SH-SY5Y (cell line): ENCODE data around the gene BAIAP3.

ENCODE experiments used
- GATA2 ChIP-seq: IDR thresholded peaks from 2 replicates; pipeline ENCODE4 v1.6.1; 2011; ENCODE audit warnings: mild to moderate bottlenecking, low read depth, low read length
- GATA3 ChIP-seq: IDR thresholded peaks from 2 replicates; pipeline ENCODE4 v1.6.1; 2011; ENCODE audit warnings: low read depth, mild to moderate bottlenecking, low read length, moderate library complexity

DNA sequence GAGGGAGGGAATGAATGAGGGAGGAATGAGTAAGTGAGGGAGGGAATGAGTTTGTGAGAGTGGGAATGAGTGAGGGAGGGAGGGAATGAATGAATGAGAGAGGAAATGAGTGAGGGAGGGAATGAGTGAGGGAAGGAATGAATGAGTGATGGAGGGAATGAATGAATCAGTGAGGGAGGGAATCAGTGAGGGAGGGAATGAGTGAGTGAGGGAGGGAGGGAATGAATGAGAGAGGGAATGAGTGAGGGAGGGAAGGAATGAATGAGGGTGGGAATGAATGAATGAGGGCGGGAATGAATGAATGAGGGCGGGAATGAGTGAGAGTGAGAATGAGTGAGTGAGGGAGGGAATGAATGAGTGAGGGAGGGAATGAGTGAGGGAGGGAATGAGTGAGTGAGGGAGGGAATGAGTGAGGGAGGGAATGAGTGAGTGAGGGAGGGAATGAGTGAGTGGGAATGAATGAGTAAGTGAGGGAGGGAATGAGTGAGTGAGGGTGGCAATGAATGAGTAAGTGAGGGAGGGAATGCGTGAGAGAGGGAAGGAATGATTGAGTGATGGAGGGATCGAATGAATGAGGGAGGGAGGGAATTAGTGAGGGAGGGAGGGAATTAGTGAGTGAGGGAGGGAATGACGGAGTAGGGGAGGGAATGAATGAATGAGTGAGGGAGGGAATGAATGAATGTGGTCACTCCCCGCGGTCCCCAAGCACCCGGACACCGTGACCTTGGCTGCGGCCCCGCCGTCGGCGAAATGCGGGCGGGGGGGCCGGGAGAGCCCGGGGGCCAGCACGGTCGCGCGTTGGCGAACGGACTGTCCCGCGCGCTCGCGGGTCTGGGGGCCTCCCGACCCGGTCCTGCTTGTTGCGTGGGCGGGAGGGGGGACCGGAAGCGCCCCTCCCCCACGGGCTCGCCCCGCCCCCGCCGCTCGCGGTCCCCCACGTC is 25.1 kb upstream of the BAIAP3 start:
- no peak for TF ChIP-seq GATA2
- TF ChIP-seq GATA3, result no peak
